ENCODE data around the gene FRMD4B. TPM values are rescaled to one million over a fixed set of nuclear protein-coding genes. Genes with fewer than 3 reads are reported as not detected.

Gene FRMD4B
- total RNA-seq, 2 experiments from 2014 or later, result not detected

- Histone ChIP-seq H3K9me2 (ENCODE audit: insufficient read depth, low read length) (no peaks in the 10 kb centered on the region), H3K27ac (ENCODE audit: low read depth, low read length, poor library complexity, severe bottlenecking) (no peak overlapping the region), H3K9me3 (ENCODE audit: low read length) (no peaks in the 10 kb centered on the region), H3K36me3 (ENCODE audit: insufficient read depth, low read length) (no peaks in the 10 kb centered on the region), H3K79me2 (ENCODE audit: insufficient read depth, low read depth, low read length) (no peaks in the 10 kb centered on the region), H4K20me1 (ENCODE audit: insufficient read depth, low read length) (no peaks in the 10 kb centered on the region), H2AFZ (ENCODE audit: low read length) (no peak overlapping the region), H3K4me2 (ENCODE audit: low read length) (no peak overlapping the region), H3K4me1 (ENCODE audit: insufficient read depth, low read length, poor library complexity, severe bottlenecking) (no peaks in the 10 kb centered on the region), H3K4me3 (ENCODE audit: low read depth, low read length, poor library complexity, severe bottlenecking) (no peak overlapping the region)
- no peak for TF ChIP-seq EZH2phosphoT487 (IDR thresholded peaks at IDR 0.05; ENCODE audit: borderline replicate concordance, low read depth, low read length)
- TF ChIP-seq CTCF (conservative IDR thresholded peaks at IDR 0.05; ENCODE audit: low read length), result no peak
- CTCF ChIA-PET (ENCODE audit: unreplicated experiment), result no interaction called here
- intact Hi-C loops (cut with micrococcal nuclease; ENCODE audit: unreplicated experiment), result no loop called here
- no TSS peak for BruUV-seq (replicated peaks)
- DNase-seq (ENCODE audit: low spot score), result no peak
- POLR2A ChIA-PET, result no interaction called here
Observed at GRCh38 chr3:69189487-69189886, 196.4 kb downstream of the FRMD4B start.

- ChIA-PET CTCF (ENCODE audit: unreplicated experiment) (interaction anchor here (0.6 kb wide), 1 partner anchor 119 kb away, joined by 3 read pairs; no protein-coding TSS in a partner anchor), POLR2A (no interaction called here)
Observed at GRCh38 chr3:69186575-69187093, 199.3 kb downstream of the FRMD4B start.

More at GRCh38 chr3:69186575-69187093, 199.3 kb downstream of the FRMD4B start:
- Histone ChIP-seq H3K4me1 (ENCODE audit: insufficient read depth, low read length, poor library complexity, severe bottlenecking) (no peaks in the 10 kb centered on the region), H3K9me3 (ENCODE audit: low read length) (no peaks in the 10 kb centered on the region), H3K4me3 (ENCODE audit: low read depth, low read length, poor library complexity, severe bottlenecking) (no peak overlapping the region), H4K20me1 (ENCODE audit: insufficient read depth, low read length) (no peaks in the 10 kb centered on the region), H3K36me3 (ENCODE audit: insufficient read depth, low read length) (no peaks in the 10 kb centered on the region), H2AFZ (ENCODE audit: low read length) (no peak overlapping the region), H3K9me2 (ENCODE audit: insufficient read depth, low read length) (no peaks in the 10 kb centered on the region), H3K27ac (ENCODE audit: low read depth, low read length, poor library complexity, severe bottlenecking) (no peak overlapping the region), H3K4me2 (ENCODE audit: low read length) (no peak overlapping the region), H3K79me2 (ENCODE audit: insufficient read depth, low read depth, low read length) (no peaks in the 10 kb centered on the region)
- intact Hi-C loops (cut with micrococcal nuclease; ENCODE audit: unreplicated experiment), result no loop called here
- DNase-seq (ENCODE audit: low spot score), result no peak
- TF ChIP-seq EZH2phosphoT487 (IDR thresholded peaks at IDR 0.05; ENCODE audit: borderline replicate concordance, low read depth, low read length) (no peak), CTCF (conservative IDR thresholded peaks at IDR 0.05; ENCODE audit: low read length) (no peak)
- no TSS peak for BruUV-seq (replicated peaks)

Measured in OCI-LY7 (cell line).